GM19468 (cell line): Measurements from ENCODE around the gene ENTPD8.

Experiments used
- ATAC-seq: cut with Tn5 transposase; IDR thresholded peaks from one replicate; pipeline ENCODE4 v1.9.1; 2021; ENCODE audit warnings: mild to moderate bottlenecking, moderate library complexity, moderate number of reproducible peaks; ENCODE audit not compliant: unreplicated experiment; ENCODE audit errors: extremely low read depth

Gene ENTPD8

GRCh38 chr9:137434498-137435380, 6.4 kb downstream of the ENTPD8 start:
- no peak for ATAC-seq

- no peak for ATAC-seq
Measured at GRCh38 chr9:137433916-137434431, 7.2 kb downstream of the ENTPD8 start.

DNA sequence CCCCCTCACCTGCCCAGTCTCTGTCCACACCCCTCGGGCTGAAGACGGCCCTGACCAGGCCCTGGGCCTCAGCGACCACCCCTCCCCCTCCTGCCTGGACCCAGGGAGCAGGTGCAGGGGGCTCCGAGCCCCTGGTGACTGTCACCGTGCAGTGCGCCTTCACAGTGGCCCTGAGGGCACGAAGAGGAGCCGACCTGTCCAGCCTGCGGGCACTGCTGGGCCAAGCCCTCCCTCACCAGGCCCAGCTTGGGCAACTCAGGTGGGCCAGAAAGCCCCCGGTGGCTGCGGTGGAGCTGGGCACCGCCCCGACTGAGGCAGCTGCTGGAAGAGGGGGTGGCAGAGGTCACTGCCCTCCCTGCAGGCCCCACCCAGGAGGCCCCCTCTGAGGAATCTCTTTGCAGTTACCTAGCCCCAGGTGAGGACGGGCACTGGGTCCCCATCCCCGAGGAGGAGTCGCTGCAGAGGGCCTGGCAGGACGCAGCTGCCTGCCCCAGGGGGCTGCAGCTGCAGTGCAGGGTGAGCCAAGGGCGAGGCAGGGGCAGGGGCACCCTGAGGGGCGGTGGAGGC, 7.7 kb downstream of the ENTPD8 start:
- no peak for ATAC-seq

DNA sequence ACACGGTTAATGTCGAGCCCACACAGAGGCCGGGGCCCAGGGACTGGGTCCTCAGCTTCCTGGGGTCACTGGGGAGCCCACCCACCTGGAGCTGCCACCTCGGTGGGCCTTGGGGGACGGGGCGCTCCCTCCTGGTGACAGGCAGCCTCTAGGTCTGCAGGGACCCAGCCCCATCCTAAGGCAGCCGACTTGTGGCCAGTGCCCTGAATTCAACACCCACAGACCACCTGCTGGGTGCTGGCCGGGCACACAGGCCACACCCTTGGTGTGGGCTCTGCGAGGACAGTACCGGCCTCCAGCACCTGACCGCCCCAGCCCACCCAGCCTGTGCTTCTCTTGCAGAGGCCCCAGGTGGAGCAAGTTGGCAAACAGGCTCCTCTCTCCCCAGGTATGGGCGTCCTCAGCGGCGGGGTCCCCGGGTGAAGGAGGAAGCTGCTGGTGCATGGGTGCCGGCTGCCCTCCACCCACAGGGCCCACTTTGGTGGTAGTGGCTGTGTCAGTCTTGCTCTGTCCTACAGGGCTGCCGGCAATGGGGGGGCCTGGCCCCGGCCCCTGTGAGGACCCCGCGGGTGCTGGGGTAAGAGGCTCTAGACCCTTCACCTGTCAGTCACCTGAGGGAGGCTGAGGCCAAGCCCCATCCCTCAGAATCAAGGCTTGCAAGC, 8.3 kb downstream of the ENTPD8 start:
- no peak for ATAC-seq

DNA sequence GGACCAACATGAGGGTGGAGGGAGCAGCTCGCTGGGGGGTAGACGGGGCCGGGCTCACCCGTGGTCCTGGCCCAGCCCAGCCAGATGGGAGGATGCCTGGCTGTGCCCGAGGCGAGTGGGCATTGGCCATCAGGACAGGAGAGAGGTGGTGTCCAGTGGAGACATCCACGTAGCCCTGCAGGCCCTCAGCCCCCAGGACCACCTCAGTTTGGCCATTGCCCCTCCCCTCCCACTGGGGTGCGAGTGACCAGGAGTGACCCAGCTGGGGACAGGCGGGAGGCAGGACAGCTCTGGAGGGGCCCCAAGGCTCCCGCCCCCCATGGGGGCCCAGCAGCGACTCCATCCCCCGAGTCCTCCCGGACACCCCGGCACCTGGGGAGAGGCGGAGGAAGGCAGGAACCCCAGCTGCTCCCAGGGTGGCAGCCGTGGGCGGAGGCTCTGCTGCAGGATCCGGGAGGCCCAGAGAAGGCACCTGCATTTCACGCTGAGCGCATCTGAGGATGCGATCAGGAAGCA, 9.7 kb downstream of the ENTPD8 start:
- no peak for ATAC-seq

DNA sequence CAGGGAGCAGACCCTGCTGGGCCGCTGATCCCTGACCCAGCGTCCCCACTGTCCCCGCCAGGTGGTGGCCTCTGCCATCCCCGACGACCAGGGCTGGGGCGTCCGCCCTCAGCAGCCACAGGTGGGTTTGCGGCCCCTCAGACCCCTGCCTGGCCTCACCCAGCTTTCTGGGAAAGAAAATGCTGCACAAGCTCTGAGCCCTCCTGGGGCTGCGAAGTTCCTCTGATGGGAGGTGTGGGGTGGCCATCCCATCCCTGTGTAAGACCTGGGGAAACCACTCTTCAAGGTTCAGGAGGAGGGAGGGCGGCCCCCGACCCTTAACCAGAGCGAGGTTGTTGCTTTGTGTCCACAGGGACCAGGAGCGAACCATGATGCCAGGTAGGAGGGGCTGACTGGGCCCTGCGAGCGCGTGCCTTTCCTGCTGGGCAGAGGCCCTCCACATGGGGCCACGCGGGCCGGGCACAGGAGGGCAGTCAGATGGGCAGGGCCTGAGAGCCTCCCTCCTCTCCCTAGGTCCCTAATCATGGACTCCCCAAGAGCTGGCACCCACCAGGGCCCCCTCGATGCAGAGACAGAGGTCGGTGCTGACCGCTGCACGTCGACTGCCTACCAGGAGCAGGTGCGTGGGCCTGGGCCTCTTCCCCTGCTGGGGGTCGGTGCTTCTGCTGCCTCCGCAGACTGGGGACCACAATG, 10.3 kb downstream of the ENTPD8 start:
- no peak for ATAC-seq

DNA sequence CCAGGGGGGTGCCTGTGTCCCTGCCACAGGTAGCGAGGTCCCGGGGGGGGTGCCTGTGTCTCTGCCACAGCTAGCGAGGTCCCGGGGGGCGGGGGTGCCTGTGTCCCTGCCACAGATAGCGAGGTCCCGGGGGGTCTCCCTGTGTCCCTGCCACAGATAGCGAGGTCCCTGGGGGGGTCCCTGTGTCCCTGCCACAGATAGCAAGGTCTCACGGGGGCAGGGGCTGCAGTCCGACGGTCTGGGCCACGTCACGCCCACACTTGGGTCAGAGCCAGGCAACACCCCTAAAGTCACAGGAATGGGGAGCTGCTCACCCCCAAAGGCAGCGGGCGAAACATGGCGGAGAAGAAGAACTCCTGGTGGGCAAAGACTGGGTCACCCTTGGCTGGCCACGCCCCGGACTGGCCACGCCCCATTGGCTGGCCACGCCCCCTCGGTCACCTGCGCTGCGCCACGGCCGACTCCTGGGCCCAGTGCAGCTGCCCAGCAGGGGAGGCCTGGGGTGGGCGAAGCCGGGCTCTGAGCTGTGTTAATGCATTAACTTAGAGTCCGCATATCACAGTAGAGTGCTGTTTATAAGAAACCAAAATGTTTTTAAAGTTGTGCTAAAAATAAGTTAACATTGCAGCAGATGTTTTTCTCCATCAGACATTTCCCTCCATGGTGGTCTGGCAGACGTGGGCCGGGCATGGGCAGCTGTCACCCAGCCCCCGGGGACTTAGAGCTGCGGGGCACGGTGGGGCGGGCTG, 11.0 kb downstream of the ENTPD8 start:
- ATAC-seq = no peak

- no peak for ATAC-seq
Measured at GRCh38 chr9:137429546-137429890, 11.6 kb downstream of the ENTPD8 start.

DNA sequence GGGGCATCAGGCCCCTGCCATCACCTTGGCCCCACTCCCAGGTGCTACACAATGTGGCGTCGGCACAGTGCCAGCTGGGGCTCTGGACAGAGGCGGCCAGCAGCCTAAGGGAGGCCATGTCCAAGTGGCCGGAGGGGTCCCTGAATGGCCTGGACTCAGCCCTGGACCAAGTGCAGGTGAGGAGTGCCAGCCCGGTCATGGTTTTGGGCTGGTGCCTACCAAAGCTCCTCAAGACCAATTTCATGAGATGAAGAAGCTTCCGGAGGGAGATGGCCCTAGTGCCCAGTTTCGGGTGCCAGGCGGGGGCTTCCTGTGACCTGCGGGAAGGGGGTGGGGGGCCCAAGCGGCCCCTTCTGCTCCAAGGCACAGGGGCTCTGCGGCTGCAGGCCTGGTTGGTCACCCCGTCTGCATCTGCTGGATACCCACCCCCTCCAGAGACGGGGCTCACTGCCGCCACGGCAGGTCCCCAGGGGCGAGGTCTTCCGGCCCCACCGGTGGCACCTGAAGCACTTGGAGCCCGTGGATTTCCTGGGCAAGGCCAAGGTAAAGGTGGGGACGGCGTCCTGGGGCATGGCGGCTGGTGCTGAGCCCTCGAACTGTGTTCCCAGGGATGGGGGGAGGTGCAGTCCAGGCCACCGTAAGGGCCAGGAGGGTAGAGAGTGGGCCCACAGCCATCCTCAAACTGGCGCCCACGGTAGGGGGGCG, 12.2 kb downstream of the ENTPD8 start:
- no peak for ATAC-seq

DNA sequence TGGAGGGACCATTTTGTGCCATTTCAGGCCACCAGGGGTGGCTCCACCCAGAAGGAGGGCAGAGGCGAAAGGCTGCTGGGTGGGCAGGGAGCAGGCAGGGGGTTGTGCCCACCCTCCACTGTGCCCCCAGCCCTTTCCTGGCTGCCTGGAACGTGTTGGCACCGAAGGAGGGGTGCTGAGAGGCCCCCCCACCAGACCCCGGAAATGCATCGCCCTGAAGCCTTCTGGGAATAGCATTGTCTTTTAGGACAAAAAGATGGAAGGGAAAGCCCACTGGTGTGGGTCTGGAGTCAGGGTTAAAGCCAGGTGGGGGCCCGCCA, 12.9 kb downstream of the ENTPD8 start:
- ATAC-seq = no peak

- ATAC-seq = no peak
Measured at GRCh38 chr9:137427454-137428310, 13.5 kb downstream of the ENTPD8 start.

DNA sequence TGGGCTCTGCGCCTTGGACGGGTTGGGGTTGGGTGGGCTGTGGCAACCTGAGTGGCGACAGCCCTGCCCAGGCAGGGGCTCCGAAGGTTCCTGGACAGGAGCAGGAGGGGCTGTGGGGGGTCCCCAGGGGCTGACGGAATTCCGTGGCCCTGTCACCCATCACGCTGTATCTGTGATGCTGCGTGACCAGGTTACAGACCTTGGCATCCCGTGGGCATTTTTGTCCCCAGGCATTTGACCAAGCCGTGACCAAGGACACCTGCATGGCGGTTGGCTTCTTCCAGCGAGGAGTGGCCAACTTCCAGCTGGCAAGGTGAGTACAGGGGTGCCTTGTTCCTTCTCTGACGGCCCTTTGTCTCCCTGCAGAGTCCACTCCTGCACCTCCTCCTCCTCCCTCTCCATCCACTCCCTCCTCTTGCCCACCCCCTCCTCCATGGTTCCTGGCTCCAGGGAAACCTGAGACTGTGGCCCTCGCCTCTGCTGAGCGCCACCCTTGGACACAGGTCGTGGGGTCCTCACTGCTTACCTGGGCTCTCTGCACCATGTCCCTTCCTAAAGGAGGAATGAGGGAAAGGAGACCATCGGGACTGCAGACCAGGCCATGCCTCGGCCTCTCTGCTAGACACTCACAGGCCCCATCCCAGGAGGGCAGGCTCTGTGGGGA, 15.0 kb downstream of the ENTPD8 start:
- ATAC-seq = no peak

DNA sequence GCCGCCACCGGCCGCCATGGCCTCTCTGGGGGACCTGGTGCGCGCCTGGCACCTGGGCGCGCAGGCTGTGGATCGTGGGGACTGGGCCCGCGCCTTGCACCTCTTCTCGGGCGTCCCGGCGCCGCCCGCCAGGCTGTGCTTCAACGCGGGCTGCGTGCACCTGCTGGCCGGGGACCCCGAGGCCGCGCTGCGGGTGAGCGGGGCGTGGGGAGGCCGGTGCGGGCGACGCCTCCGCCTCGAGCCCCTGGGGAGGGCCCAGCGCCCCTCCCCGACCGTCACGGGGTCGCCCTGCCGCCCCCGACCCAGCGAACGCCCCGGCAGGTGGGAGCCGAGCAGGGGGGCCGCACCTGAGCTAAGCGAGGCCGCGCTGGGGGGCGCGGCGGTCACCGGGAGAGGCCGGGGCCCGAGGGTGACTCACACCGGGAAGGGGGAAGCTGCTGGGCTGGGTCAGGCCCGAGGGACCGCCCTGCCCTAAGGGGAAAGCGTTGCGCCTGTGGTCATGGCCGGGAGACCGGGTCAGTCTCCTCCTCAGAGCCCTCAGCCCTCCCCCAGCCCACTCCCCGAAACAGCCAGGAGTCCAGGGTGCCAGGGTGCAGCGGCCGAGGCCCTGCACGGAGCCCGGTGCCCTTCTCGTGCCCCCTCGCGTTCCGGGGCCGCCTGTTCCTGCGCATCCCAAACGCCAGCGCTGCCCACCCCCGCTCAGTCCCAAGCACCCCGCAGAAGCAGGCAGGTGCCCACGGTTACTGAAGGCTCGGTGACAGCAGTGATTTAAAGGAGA, 17.5 kb downstream of the ENTPD8 start:
- peak; percentile 20 for ATAC-seq

GRCh38 chr9:137422604-137423513, 18.3 kb downstream of the ENTPD8 start, which contains the start of the genes EXD3 and NOXA1:
Gene EXD3, minus strand, starts transcription at chr9:137423162. Its CDS starts 27,805 bp downstream, at chr9:137395357.
Gene NOXA1, plus strand, starts transcription at chr9:137423393. Its CDS starts 137 bp downstream, at chr9:137423530.
- ATAC-seq = peak; percentile 48

DNA sequence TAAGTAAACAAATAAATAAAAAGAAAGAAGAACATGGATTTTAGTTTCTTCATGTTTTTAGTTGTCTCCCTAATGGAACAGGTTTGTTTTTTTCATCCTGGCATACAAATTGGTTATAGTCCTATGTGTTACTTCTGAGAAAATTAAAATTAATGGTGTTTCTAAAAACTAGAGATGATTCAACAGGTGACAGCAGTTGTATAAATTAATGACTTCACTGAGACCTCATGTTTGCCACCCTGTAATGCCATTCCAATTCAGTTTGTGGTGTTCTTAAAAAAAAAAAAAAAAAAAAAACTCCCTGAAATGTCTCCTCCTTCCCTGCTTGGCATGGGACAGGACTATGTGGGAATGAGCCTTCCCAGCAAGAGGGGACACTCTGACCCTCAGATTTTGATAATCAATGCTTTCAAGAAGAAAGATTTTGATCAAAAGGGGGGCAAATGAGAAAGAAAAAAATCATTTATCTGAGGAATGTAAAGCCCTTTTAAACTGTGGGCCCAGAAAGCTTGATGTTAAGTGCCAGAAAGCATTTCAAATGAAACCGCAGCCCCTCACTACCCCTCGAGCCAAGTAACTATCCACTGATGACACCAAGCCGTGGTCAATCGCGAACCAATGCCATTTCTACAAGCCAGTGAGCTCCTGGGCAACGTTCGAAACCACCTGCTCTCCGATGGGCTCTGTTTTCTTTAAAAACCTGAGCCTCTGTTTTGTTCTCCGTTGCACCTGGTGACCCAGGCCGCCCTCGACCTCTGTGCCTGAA, 19.1 kb downstream of the ENTPD8 start:
- ATAC-seq = no peak
